SK-N-SH (cell line): ENCODE measurements around the gene AQP5. TPM values are rescaled to one million over a fixed set of nuclear protein-coding genes. Genes with fewer than 3 reads are reported as not detected.

Source experiments
- CTCF ChIA-PET: fragments of 300-600, 350-600 bp; formaldehyde crosslinking; extraction: SDS; loops from one replicate; lab custom pipeline; 2021; lab: Yijun Ruan, JAX
- POLR2A ChIA-PET: fragments of 350-600 bp; sonication (Branson Sonifier 250); formaldehyde crosslinking; extraction: SDS; loops from one replicate; lab custom pipeline; 2020; ENCODE audit warnings: antibody characterized with exemption, inconsistent platforms; lab: Yijun Ruan, JAX
- DNase-seq: peaks from one replicate; pipeline ENCODE4 v3.0.0; 2012
- H2AFZ ChIP-seq: fragments of 200-600 bp; sonication (generic); 2 replicates; pipeline ENCODE4 v1.8.1; 2016; ENCODE audit warnings: antibody characterized with exemption, mild to moderate bottlenecking, low read depth
- H3F3A ChIP-seq: fragments of 200-600 bp; sonication (generic); replicated peaks from 2 replicates; pipeline ENCODE3; 2016; ENCODE audit warnings: antibody characterized with exemption, mild to moderate bottlenecking; ENCODE audit not compliant: insufficient read depth
- H3K27ac ChIP-seq, 2 experiments: fragments of 200-500 bp in 1 of 2; fragments of 200-600 bp in 1 of 2; sonication (Bioruptor generic) in 1 of 2; sonication (generic), shearing (Covaris generic) in 1 of 2; 2 replicates each; pipeline versions ENCODE4 v1.5.1 to v1.6.1; 2014 to 2016; ENCODE audit warnings: low read depth in 2 of 2, inconsistent platforms in 1 of 2, low read length in 1 of 2, mild to moderate bottlenecking in 1 of 2, mixed read lengths in 1 of 2
- H3K27me3 ChIP-seq: fragments of 200-600 bp; sonication (generic), shearing (Covaris generic); 2 replicates; pipeline ENCODE4 v1.6.1; 2016; ENCODE audit warnings: mixed run types; ENCODE audit not compliant: insufficient read depth
- H3K36me3 ChIP-seq, 2 experiments: fragments of 200-500 bp in 1 of 2; fragments of 200-600 bp in 1 of 2; sonication (Bioruptor generic) in 1 of 2; sonication (generic) in 1 of 2; replicated peaks in 1 of 2; 2 replicates each; pipeline versions ENCODE3 to v1.5.1; 2014 to 2016; ENCODE audit warnings: low read length in 1 of 2, mild to moderate bottlenecking in 1 of 2; ENCODE audit not compliant: insufficient read depth in 2 of 2, control insufficient read depth in 1 of 2
- H3K4me1 ChIP-seq, 2 experiments: fragments of 200-500 bp in 1 of 2; fragments of 200-600 bp in 1 of 2; sonication (Bioruptor generic) in 1 of 2; sonication (generic), shearing (Covaris generic) in 1 of 2; 2 replicates each; pipeline versions ENCODE4 v1.5.1 to v1.6.1; 2014 to 2016; ENCODE audit warnings: low read depth in 1 of 2, low read length in 1 of 2, mixed run types in 1 of 2; ENCODE audit not compliant: insufficient read depth in 2 of 2, control insufficient read depth in 1 of 2
- H3K4me2 ChIP-seq: fragments of 200-600 bp; sonication (generic), shearing (Covaris generic); 2 replicates; pipeline ENCODE4 v1.6.1; 2017; ENCODE audit warnings: mixed run types
- H3K4me3 ChIP-seq, 2 experiments: fragments of 200-500 bp in 1 of 2; fragments of 200-600 bp in 1 of 2; sonication (Bioruptor generic) in 1 of 2; sonication (generic), shearing (Covaris generic) in 1 of 2; 2 replicates each; pipeline versions ENCODE4 v1.5.1 to v1.8.1; 2014 to 2016; ENCODE audit warnings: low read depth in 2 of 2, inconsistent platforms in 1 of 2, low read length in 1 of 2, mild to moderate bottlenecking in 1 of 2, mixed read lengths in 1 of 2, moderate library complexity in 1 of 2
- H3K79me2 ChIP-seq: fragments of 200-600 bp; sonication (generic); 2 replicates; pipeline ENCODE4 v1.8.1; 2017; ENCODE audit warnings: mild to moderate bottlenecking; ENCODE audit not compliant: insufficient read depth
- H3K9ac ChIP-seq: fragments of 200-600 bp; sonication (generic); 2 replicates; pipeline ENCODE4 v1.6.1; 2017; ENCODE audit warnings: mixed run types
- H3K9me2 ChIP-seq: fragments of 200-600 bp; sonication (generic); 2 replicates; pipeline ENCODE4 v1.6.1; 2017; ENCODE audit warnings: mixed run types
- H3K9me3 ChIP-seq: fragments of 200-600 bp; sonication (generic); 2 replicates; pipeline ENCODE4 v1.6.1; 2017; ENCODE audit warnings: mixed run types, mild to moderate bottlenecking, moderate library complexity
- H4K20me1 ChIP-seq: fragments of 200-600 bp; sonication (generic); 2 replicates; pipeline ENCODE4 v1.6.1; 2017; ENCODE audit warnings: mild to moderate bottlenecking, mixed run types; ENCODE audit not compliant: insufficient read depth
- FOSL2 ChIP-seq: IDR thresholded peaks from 2 replicates; pipeline ENCODE4 v1.4.0; 2012; ENCODE audit warnings: low read depth, mild to moderate bottlenecking, moderate library complexity, borderline replicate concordance
- FOXJ3 ChIP-seq: sonication (generic); formaldehyde crosslinking; IDR thresholded peaks from 2 replicates; pipeline ENCODE4 v1.5.1; 2020; ENCODE audit warnings: mild to moderate bottlenecking, missing genetic modification reagents
- GATA2 ChIP-seq: sonication (generic); formaldehyde crosslinking; IDR thresholded peaks from 2 replicates; pipeline ENCODE4 v1.5.0; 2020; ENCODE audit warnings: mild to moderate bottlenecking, missing genetic modification reagents
- MAX ChIP-seq: IDR thresholded peaks from 2 replicates; pipeline ENCODE4 v1.4.0; 2012; ENCODE audit warnings: low read depth
- REST ChIP-seq: IDR thresholded peaks from 2 replicates; pipeline ENCODE4 v1.6.1; 2012; ENCODE audit warnings: mild to moderate bottlenecking, low read depth, low read length, moderate library complexity
- SIN3A ChIP-seq: IDR thresholded peaks from 2 replicates; pipeline ENCODE4 v1.6.1; 2012; ENCODE audit warnings: low read depth, mild to moderate bottlenecking, low read length, moderate library complexity, borderline replicate concordance
- TEAD4 ChIP-seq: IDR thresholded peaks from 2 replicates; pipeline ENCODE4 v1.4.0; 2012; ENCODE audit warnings: mild to moderate bottlenecking, borderline replicate concordance; ENCODE audit not compliant: insufficient read depth
- ZBTB33 ChIP-seq: IDR thresholded peaks from 2 replicates; pipeline ENCODE4 v1.4.0; 2012; ENCODE audit warnings: low read depth, borderline replicate concordance
- WGBS: methylation state at CpG from one replicate; pipeline ENCODE4 v1.1.6; 2017; ENCODE audit warnings: low lambda C conversion rate; 5-methylcytosine and 5-hydroxymethylcytosine counted together
- polyA plus RNA-seq, 3 experiments: library from polyadenylated mRNA; depleted of rRNA; stranded (reverse); fragments of >200 nt; gene quantifications; 2 replicates each; pipeline ENCODE4 v1.2.3, GENCODE V29; 2012

Gene AQP5
- polyA plus RNA-seq, 1 of the 3 experiments (the other 2 are of a cell fraction) = 0.10 TPM

GRCh38 chr12:49983892-49984291 lies 22.2 kb downstream of the AQP5 start (continued):
- TF ChIP-seq REST (no peak), SIN3A (peak; percentile 77; the same call in 1 of the 2 replicates), FOSL2 (peak; percentile 62; the same call in 1 of the 2 replicates), MAX (0 out of 2 replicates have a peak, but pooled peaks have one; percentile 22), ZBTB33 (no peak), GATA2 (CRISPR knock-in tag) (peak; percentile 82)
- TF ChIP-seq, all 33 proteins: peak for 13

- no peaks in the 10 kb centered on the region for H3K9me2 ChIP-seq
- peak overlapping the region; percentile 26; the same call in 1 of the 2 replicates for H3K9ac ChIP-seq
- ChIA-PET POLR2A (interaction anchor here (0.5 to 2.4 kb wide), 13 partner anchors 8 to 117 kb away, joined by 3 to 8 read pairs (median 3); partner anchors contain the start of gene RACGAP1), CTCF (interaction anchor here (0.6 to 12.7 kb wide), 14 partner anchors 8 to 118 kb away, joined by 3 to 176 read pairs (median 5); no protein-coding TSS in a partner anchor)
- 71% methylated on average over 9 of the region's 9 CpGs for WGBS
- H4K20me1 ChIP-seq = no peaks in the 10 kb centered on the region
- peak overlapping the region; percentile 76 for H3K4me2 ChIP-seq
- DNase-seq = no peak
- peak overlapping the region; percentile 70 to 99 for H3K27ac ChIP-seq
- peak overlapping the region; percentile 26 for H2AFZ ChIP-seq
- H3F3A ChIP-seq = peaks cover 33% of the 10 kb centered on the region
- peaks cover 20 to 74% of the 10 kb centered on the region in 2 experiments for H3K4me1 ChIP-seq
- no peaks in the 10 kb centered on the region for H3K9me3 ChIP-seq
- H3K4me3 ChIP-seq = no peak overlapping the region
- TF ChIP-seq FOXJ3 (CRISPR knock-in tag) (0 out of 2 replicates have a peak, but pooled peaks have one; percentile 8), MAX (0 out of 2 replicates have a peak, but pooled peaks have one; percentile 27), GATA2 (CRISPR knock-in tag) (no peak), TEAD4 (no peak)
- TF ChIP-seq, all 33 proteins: peak for 2
- H3K79me2 ChIP-seq = no peaks in the 10 kb centered on the region
- no peaks in the 10 kb centered on the region for H3K27me3 ChIP-seq
- peaks cover 8 to 21% of the 10 kb centered on the region in 2 experiments for H3K36me3 ChIP-seq
These were observed 23.0 kb downstream of the AQP5 start for GRCh38 chr12:49984476-49985359.
